GM21390 (cell line): Measurements from ENCODE around the gene STX16.

ENCODE experiments used
- ATAC-seq: cut with Tn5 transposase; IDR thresholded peaks from one replicate; pipeline ENCODE4 v1.9.1; 2021; ENCODE audit not compliant: unreplicated experiment

The STX16 gene

DNA sequence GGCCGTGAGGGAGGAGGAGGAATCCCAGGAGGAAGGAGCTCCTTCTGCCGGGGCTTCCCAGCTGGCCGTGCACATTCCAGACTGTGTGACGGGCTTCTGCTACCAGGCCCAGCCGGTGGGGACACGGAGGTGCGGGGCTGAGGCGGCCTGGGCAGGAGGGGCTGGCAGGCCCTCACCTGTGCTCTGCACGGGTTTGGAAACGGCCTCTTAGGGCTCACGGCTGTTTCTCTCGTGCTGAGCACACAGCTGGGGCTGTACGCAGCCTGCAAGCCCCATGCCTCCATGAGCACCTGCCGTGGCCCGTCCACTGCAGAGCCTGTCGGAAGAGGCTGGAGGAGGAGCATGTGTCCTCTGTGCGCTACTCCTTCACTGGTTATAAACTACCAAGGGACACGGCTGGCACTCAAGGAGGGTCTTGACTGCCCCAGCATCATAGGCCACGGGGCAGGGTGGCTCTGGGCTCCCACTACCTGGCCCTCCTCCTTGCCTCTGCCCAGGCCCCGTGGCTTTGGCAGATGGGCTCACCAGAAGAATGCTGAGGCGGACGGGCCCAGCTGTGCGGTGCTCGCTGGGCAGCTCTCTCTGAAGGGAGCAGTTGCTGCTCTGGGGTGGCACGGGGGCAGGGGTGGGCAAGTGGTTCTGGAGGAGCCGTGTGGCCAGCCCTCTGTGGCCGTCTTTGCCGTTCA is 57.3 kb downstream of the STX16 start:
- ATAC-seq: no peak

- no peak for ATAC-seq
Observed at GRCh38 chr20:58709013-58709702, 58.1 kb downstream of the STX16 start.

- no peak for ATAC-seq
Observed at GRCh38 chr20:58709703-58710039, 58.6 kb downstream of the STX16 start.

DNA sequence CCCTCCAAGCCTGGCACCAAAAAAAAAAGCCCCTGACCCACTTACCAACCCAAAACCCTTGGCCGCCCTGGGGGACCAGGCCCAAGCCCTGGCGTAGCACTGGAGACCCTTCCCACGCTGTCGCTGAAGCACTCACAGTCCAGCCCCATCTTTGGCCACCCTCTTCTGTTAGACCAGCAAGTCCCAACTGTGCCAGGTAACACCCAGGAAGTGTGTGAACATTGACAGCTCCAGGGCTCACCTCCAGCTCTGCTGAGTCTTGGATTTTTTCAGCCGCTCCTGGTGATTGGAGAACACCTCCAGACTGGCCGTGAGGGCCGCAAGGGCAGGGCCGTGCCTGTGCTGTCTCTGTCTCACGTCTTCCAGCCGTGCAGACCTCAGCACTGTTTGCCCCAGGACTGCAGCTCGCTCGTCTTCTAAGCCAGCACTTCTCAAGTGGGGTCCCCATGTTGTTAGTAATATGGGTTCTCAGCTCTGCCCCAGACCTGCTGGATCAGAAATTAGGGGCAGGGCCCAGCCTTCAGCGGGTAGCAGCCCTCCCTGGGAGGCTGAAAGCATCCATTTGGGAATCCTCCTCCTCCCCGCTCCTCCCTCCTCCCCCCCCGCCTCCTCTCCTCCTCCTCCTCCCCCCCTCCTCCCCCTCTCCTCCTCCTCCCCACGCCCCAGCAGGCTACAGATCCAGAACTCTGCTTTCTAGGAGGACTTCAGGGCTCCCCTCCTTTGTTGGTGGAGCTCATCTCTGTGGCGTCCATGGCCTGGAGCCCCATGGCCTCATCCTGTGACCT is 59.6 kb downstream of the STX16 start:
- no peak for ATAC-seq

DNA sequence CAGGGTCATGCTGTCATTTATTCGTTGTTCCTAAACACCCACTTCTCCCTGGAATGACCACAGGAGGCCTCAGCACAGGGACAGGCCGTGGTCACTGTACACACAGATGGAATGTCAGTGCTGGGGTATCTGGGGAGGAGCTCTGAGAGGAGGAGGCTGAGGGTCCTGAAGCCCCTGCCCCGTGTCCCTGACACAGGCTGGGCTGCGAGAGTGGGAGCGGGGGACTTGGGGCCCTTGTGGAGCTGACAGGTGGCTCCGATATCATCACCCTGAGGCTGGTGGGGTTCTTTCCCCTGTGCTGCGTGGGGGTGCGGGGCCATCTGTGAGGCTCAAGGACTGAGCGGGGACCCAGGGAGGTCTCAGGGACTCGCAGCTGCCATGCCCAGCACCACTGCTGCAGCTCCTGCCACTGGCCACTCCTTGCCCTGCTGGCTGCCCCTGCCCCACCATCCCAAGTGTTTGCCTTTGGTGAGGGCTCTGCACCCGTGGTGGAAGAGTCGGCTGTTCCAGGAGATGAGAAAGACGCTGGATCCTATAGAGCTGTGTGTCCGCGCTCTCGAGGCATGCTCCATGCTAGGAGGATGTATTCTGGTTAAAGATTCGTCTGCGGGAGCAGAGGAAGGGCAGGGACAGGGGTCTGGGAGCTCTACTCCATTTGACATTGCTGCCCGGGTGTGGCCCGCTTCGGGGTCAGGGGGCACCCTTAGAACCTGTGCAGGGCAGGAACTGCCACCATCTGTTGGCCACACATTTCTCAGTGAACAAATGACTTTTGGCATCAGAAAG is 60.4 kb downstream of the STX16 start:
- ATAC-seq: no peak

- ATAC-seq: no peak
Observed at GRCh38 chr20:58712151-58712791, 61.2 kb downstream of the STX16 start.

DNA sequence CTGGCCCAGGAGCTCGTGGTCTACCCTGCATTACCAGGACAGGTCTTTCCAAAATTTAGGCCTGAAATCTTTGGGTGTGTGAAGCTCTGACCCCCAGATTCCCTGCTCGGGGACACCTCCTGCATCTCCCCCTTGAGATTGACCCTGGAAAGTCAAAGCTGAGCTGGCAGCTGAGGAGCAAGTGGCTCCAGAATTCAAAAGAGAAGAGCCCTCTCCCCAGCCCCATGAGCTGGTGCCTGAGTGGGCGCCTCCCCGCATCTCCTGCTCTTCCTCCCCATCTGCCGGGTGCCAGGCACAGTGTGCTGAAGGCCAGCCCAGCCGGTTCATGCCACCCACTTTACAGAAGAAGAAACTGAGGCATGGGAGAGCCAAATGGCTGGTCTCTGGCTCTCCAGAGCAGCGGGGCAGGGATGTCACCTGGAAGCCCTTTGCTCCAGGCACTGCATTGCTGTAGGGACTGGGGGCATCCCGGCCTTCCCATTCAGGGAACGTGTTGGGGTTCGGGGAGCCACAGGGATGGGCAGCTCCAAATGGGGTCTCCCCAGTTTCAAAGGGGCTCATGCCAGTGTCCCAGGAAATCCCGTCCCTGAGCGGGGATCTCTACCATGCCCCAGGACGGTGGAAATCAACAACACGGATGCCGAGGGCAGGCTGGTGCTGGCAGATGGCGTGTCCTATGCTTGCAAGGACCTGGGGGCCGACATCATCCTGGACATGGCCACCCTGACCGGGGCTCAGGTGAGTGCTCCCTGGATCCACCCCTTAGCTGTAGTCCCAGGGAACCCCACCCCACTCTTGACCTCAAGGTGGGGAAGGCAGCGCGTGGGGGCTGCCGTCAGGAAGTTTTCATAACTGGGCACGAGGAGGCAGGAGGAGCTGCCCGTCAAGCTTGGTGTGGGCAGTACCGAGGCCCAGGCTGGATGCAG is 62.0 kb downstream of the STX16 start:
- ATAC-seq: no peak

DNA sequence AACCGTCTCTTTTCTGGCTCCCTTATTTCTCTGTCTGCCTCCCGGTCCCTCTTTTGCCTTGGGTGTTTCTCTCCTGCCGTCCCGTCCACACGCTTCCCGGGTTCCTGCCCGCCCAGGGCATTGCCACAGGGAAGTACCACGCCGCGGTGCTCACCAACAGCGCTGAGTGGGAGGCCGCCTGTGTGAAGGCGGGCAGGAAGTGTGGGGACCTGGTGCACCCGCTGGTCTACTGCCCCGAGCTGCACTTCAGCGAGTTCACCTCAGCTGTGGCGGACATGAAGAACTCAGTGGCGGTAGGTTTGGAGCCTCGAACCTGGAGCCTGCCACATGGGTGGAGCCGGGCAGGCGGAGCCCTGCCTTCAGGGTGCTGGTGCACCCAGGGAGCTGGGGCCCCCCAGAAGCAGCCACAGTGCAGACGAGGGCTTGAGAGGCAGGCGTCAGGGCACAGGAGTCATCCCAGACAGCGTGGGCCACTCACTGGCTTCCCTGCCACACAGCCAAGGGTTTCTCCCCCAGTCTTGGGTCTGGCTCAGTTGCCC is 62.8 kb downstream of the STX16 start:
- no peak for ATAC-seq

GRCh38 chr20:58714340-58714922 is 63.3 kb downstream of the STX16 start:
- ATAC-seq: no peak

DNA sequence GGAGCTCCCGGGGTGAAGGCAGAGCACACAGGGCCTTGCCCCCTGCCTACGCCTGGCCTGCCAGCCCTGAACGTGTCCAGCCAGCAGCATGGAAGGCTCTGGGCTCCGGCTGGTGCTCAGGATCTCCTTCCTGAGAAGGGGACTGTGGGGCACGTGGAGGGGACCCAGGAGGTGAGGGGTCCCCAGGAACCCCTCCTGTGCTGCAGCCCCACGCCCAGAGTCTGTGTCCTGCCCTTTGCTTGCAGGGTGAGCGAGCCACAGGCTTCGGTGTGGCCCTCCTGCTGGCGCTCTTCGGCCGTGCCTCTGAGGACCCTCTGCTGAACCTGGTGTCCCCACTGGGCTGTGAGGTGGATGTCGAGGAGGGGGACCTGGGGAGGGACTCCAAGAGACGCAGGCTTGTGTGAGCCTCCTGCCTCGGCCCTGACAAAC is 63.9 kb downstream of the STX16 start:
- no peak for ATAC-seq

GRCh38 chr20:58715391-58715800 is 64.3 kb downstream of the STX16 start:
- ATAC-seq: no peak

GRCh38 chr20:58715801-58716475 is 64.9 kb downstream of the STX16 start:
- ATAC-seq: no peak

GRCh38 chr20:58716476-58717277 is 65.6 kb downstream of the STX16 start:
- ATAC-seq: no peak

GRCh38 chr20:58717278-58718091 is 66.4 kb downstream of the STX16 start:
- ATAC-seq: no peak

DNA sequence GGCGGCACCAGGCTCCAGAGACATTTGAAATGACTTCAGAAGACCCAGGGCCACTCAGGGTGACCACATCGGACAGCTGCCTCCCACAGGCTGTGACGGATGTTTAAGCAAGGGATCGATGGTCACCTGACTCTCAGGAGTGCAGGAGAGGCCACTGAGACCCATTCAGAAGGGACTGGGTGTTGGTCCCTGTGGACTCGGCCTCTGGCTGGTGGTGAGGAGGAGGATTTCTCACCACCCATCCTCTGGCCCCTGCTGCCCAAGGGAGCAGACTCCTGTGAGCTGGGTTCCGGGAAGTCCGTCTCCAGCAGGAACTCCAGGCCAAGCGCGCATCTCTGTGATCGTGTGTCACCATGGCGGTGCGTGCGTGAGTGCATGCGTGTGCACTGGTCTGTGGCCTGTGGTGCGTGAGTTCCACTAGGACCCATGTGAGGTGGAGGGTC is 67.1 kb downstream of the STX16 start:
- ATAC-seq: no peak

- no peak for ATAC-seq
Observed at GRCh38 chr20:58718729-58719128, 67.6 kb downstream of the STX16 start.

DNA sequence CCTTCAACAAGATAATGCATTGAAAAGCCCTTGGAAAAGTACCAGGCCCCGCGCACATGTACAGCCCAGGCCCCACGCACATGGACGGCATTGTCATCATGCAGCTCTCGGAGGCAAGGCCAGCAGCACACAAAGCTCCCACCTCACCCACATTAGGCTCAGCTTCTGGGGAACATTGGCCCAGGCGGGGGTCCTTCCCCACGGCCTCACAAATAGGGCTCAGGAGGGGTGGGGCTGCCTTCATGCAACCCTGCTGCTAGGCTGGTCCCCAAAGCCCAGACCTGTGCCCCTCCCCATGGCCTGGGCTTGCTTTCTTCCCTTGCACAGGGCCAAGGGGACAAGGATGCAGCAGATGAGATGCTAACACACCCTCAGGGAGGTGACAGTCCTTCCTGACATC is 68.2 kb downstream of the STX16 start:
- ATAC-seq: no peak
